ENCODE results near the gene DTNB.

Gene DTNB

GRCh38 chr2:25328152-25329085 is 345.0 kb downstream of the DTNB start:
- no peaks in the 10 kb centered on the region for H3K27me3 Mint-ChIP-seq

More at GRCh38 chr2:25328152-25329085, 345.0 kb downstream of the DTNB start:
- H3K36me3 Mint-ChIP-seq (ENCODE audit: low read depth), result peaks cover 35% of the 10 kb centered on the region
- peaks cover 63% of the 10 kb centered on the region for H3K4me1 Mint-ChIP-seq
- no peak overlapping the region for H3K27ac Mint-ChIP-seq
- ATAC-seq (no peak), DNase-seq (no peak)
- peaks cover 16% of the 10 kb centered on the region for H3K9me3 Mint-ChIP-seq
- no peak overlapping the region for H3K4me3 Mint-ChIP-seq

Data from activated naive CD8-positive, alpha-beta T cell treated with anti-CD3 and anti-CD28 coated beads, Interleukin-2, amount 50 U/mL, for 24 hours (primary cell).